ENCODE data around the gene TNK2. TPM values are rescaled to one million over a fixed set of nuclear protein-coding genes. Genes with fewer than 3 reads are reported as not detected.

Gene TNK2
- total RNA-seq, 1 donor from 2014 or later: 46.2 TPM

GRCh38 chr3:195883160-195883559 is 25.2 kb downstream of the TNK2 start:
- Mint-ChIP-seq H3K27ac (ENCODE audit: unreplicated experiment) (peak overlapping the region; percentile 75), H3K27me3 (ENCODE audit: unreplicated experiment) (peaks cover 5% of the 10 kb centered on the region), H3K36me3 (ENCODE audit: unreplicated experiment) (no peaks in the 10 kb centered on the region), H3K4me1 (ENCODE audit: low read depth, unreplicated experiment) (peaks cover 6% of the 10 kb centered on the region), H3K4me3 (ENCODE audit: unreplicated experiment) (no peak overlapping the region), H3K9me3 (ENCODE audit: unreplicated experiment) (peaks cover 6% of the 10 kb centered on the region)
- TF ChIP-seq, protein P1, sequence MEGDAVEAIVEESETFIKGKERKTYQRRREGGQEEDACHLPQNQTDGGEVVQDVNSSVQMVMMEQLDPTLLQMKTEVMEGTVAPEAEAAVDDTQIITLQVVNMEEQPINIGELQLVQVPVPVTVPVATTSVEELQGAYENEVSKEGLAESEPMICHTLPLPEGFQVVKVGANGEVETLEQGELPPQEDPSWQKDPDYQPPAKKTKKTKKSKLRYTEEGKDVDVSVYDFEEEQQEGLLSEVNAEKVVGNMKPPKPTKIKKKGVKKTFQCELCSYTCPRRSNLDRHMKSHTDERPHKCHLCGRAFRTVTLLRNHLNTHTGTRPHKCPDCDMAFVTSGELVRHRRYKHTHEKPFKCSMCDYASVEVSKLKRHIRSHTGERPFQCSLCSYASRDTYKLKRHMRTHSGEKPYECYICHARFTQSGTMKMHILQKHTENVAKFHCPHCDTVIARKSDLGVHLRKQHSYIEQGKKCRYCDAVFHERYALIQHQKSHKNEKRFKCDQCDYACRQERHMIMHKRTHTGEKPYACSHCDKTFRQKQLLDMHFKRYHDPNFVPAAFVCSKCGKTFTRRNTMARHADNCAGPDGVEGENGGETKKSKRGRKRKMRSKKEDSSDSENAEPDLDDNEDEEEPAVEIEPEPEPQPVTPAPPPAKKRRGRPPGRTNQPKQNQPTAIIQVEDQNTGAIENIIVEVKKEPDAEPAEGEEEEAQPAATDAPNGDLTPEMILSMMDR (IDR thresholded peaks at IDR 0.05; ENCODE audit: partially characterized antibody, unreplicated experiment): no peak
- DNase-seq: no peak

DNA sequence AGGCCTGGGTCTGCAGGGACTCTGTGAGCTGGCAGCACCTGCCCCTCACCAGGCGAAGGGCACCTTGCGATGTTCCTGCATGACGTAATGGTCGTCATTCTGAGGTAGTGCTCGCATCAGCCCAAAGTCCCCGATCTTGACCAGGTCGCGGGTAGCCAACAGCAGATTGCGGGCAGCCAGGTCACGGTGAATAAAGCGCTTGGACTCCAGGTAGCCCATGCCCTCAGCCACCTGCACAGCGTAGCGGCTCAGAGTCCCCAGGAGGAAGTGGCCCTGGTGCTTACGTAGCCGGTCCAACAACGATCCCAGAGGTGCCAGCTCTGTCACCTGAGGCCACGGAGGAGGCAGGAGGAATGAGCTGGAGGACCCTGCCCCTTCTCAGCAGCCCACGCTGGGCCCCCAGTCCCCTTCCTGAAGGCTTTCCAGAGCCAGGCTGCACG is 26.3 kb downstream of the TNK2 start:
- H3K36me3 Mint-ChIP-seq (ENCODE audit: unreplicated experiment): no peaks in the 10 kb centered on the region
- TF ChIP-seq, protein P1 (IDR thresholded peaks at IDR 0.05; ENCODE audit: partially characterized antibody, unreplicated experiment): no peak
- H3K9me3 Mint-ChIP-seq (ENCODE audit: unreplicated experiment): peaks cover 6% of the 10 kb centered on the region
- no peak overlapping the region for H3K4me3 Mint-ChIP-seq (ENCODE audit: unreplicated experiment)
- H3K4me1 Mint-ChIP-seq (ENCODE audit: low read depth, unreplicated experiment): no peaks in the 10 kb centered on the region
- peaks cover 5% of the 10 kb centered on the region for H3K27me3 Mint-ChIP-seq (ENCODE audit: unreplicated experiment)
- no peak overlapping the region for H3K27ac Mint-ChIP-seq (ENCODE audit: unreplicated experiment)
- no peak for DNase-seq

GRCh38 chr3:195881276-195881988 is 26.9 kb downstream of the TNK2 start:
- no peak for DNase-seq
- H3K9me3 Mint-ChIP-seq (ENCODE audit: unreplicated experiment): peaks cover 6% of the 10 kb centered on the region
- no peak overlapping the region for H3K4me3 Mint-ChIP-seq (ENCODE audit: unreplicated experiment)
- H3K4me1 Mint-ChIP-seq (ENCODE audit: low read depth, unreplicated experiment): no peaks in the 10 kb centered on the region
- H3K36me3 Mint-ChIP-seq (ENCODE audit: unreplicated experiment): no peaks in the 10 kb centered on the region
- TF ChIP-seq, protein P1 (IDR thresholded peaks at IDR 0.05; ENCODE audit: partially characterized antibody, unreplicated experiment): no peak
- H3K27me3 Mint-ChIP-seq (ENCODE audit: unreplicated experiment): peaks cover 5% of the 10 kb centered on the region
- no peak overlapping the region for H3K27ac Mint-ChIP-seq (ENCODE audit: unreplicated experiment)

DNA sequence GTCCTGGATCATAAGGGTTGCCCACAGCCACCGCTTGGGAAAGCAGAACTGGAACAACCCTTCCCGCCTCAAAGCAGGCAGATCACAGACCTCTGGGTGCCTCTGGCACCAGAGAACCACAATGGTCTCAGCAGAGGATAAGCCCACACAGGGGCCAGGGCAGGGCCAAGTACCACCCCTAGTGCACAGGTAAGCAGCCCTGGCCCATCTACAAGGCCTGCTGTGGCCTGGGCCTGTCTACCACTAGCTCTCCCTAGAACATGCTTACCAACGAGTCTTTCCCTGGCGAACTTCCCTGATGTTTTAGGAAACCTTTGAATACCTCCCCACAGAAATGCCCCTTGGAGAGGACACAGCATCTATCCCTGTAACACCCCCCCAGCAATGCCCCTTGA is 28.3 kb downstream of the TNK2 start:
- H3K36me3 Mint-ChIP-seq (ENCODE audit: unreplicated experiment): no peaks in the 10 kb centered on the region
- H3K27ac Mint-ChIP-seq (ENCODE audit: unreplicated experiment): no peak overlapping the region
- TF ChIP-seq, protein P1 (IDR thresholded peaks at IDR 0.05; ENCODE audit: partially characterized antibody, unreplicated experiment): no peak
- H3K27me3 Mint-ChIP-seq (ENCODE audit: unreplicated experiment): peaks cover 6% of the 10 kb centered on the region
- H3K4me3 Mint-ChIP-seq (ENCODE audit: unreplicated experiment): no peak overlapping the region
- no peaks in the 10 kb centered on the region for H3K4me1 Mint-ChIP-seq (ENCODE audit: low read depth, unreplicated experiment)
- no peak for DNase-seq
- peaks cover 4% of the 10 kb centered on the region for H3K9me3 Mint-ChIP-seq (ENCODE audit: unreplicated experiment)

GRCh38 chr3:195879416-195880036 is 28.8 kb downstream of the TNK2 start:
- peaks cover 4% of the 10 kb centered on the region for H3K9me3 Mint-ChIP-seq (ENCODE audit: unreplicated experiment)
- H3K27me3 Mint-ChIP-seq (ENCODE audit: unreplicated experiment): peaks cover 6% of the 10 kb centered on the region
- no peak for DNase-seq
- H3K4me3 Mint-ChIP-seq (ENCODE audit: unreplicated experiment): no peak overlapping the region
- no peaks in the 10 kb centered on the region for H3K4me1 Mint-ChIP-seq (ENCODE audit: low read depth, unreplicated experiment)
- TF ChIP-seq, protein P1 (IDR thresholded peaks at IDR 0.05; ENCODE audit: partially characterized antibody, unreplicated experiment): no peak
- no peak overlapping the region for H3K27ac Mint-ChIP-seq (ENCODE audit: unreplicated experiment)
- H3K36me3 Mint-ChIP-seq (ENCODE audit: unreplicated experiment): no peaks in the 10 kb centered on the region
